ENCODE measurements around the gene RTP3.

- TF ChIP-seq CTCF (IDR thresholded peaks at IDR 0.05) (no peak), TCF7L2 (IDR thresholded peaks at IDR 0.05; ENCODE audit: low read depth, low read length) (no peak), REST (IDR thresholded peaks at IDR 0.05; ENCODE audit: insufficient read depth in 1 of 2, low read depth in 2 of 2, low read length in 1 of 2) (no peak)
Observed at GRCh38 chr3:46484911-46485778, 12.6 kb upstream of the RTP3 start.

Data from Panc1 (cell line).